Stimulated activated naive B cell treated with anti-CD40 and anti-IgM and Interleukin-4, amounts not matched to agents 10 μg/mL and 1 μg/mL and 100 μg/mL, for 72 hours (primary cell): ENCODE results near the gene FRMD4A.

Source experiments
- ATAC-seq, 2 donors: fragments of 150-1000 bp; cut with Tn5 transposase; replicated peaks; 2 replicates each; pipeline ENCODE4 v1.10.0; 2021; ENCODE audit warnings: moderate library complexity in 1 of 2
- DNase-seq: peaks from one replicate; pipeline ENCODE4 v3.0.0; 2021
- H3K27ac Mint-ChIP-seq: one replicate; pipeline ENCODE4 v1.8.0; 2022; ENCODE audit warnings: mild to moderate bottlenecking, mixed read lengths
- H3K27me3 Mint-ChIP-seq, 2 donors: one replicate each; pipeline ENCODE4 v1.8.0; 2022; ENCODE audit warnings: mixed read lengths in 2 of 2
- H3K36me3 Mint-ChIP-seq, 2 donors: one replicate each; pipeline ENCODE4 v1.8.0; 2022; ENCODE audit warnings: mixed read lengths in 2 of 2, mild to moderate bottlenecking in 1 of 2
- H3K4me1 Mint-ChIP-seq, 2 donors: one replicate each; pipeline ENCODE4 v1.8.0; 2022; ENCODE audit warnings: mixed read lengths in 2 of 2, mild to moderate bottlenecking in 1 of 2
- H3K4me3 Mint-ChIP-seq, 2 donors: one replicate each; pipeline ENCODE4 v1.8.0; 2022; ENCODE audit warnings: mild to moderate bottlenecking in 2 of 2, mixed read lengths in 2 of 2, moderate library complexity in 1 of 2
- H3K9me3 Mint-ChIP-seq, 2 donors: one replicate each; pipeline ENCODE4 v1.8.0; 2022; ENCODE audit warnings: mixed read lengths in 2 of 2, mild to moderate bottlenecking in 1 of 2

Gene FRMD4A

GRCh38 chr10:13998163-13998835, 332.4 kb downstream of the FRMD4A start:
- peaks cover 0 to 6% of the 10 kb centered on the region in 2 donors for H3K9me3 Mint-ChIP-seq
- no peak overlapping the region for H3K27ac Mint-ChIP-seq
- H3K36me3 Mint-ChIP-seq, result no peaks in the 10 kb centered on the region
- peaks cover 4 to 8% of the 10 kb centered on the region in 2 donors for H3K4me1 Mint-ChIP-seq
- H3K4me3 Mint-ChIP-seq, result no peak overlapping the region
- peaks cover 18 to 25% of the 10 kb centered on the region in 2 donors for H3K27me3 Mint-ChIP-seq
- DNase-seq (no peak), ATAC-seq (no peak)

GRCh38 chr10:13997650-13998049, 333.1 kb downstream of the FRMD4A start:
- Mint-ChIP-seq H3K27me3 (peaks cover 12 to 18% of the 10 kb centered on the region in 2 donors), H3K9me3 (peaks cover 0 to 6% of the 10 kb centered on the region in 2 donors), H3K36me3 (no peaks in the 10 kb centered on the region), H3K4me3 (no peak overlapping the region), H3K27ac (no peak overlapping the region), H3K4me1 (peaks cover 6 to 8% of the 10 kb centered on the region in 2 donors)
- DNase-seq (no peak), ATAC-seq (no peak)

- Mint-ChIP-seq H3K36me3 (no peaks in the 10 kb centered on the region), H3K27ac (no peak overlapping the region), H3K4me3 (no peak overlapping the region), H3K4me1 (peaks cover 6 to 12% of the 10 kb centered on the region in 2 donors), H3K27me3 (peaks cover 8 to 13% of the 10 kb centered on the region in 2 donors), H3K9me3 (peaks cover 0 to 6% of the 10 kb centered on the region in 2 donors)
- DNase-seq, result no peak
- peak; percentile 38 to 48 for ATAC-seq
Measured at GRCh38 chr10:13994932-13995331, 335.8 kb downstream of the FRMD4A start.

- H3K36me3 Mint-ChIP-seq, result no peaks in the 10 kb centered on the region
- ATAC-seq (peak; percentile 48 to 57), DNase-seq (no peak)
- H3K4me1 Mint-ChIP-seq, result peaks cover 6 to 12% of the 10 kb centered on the region in 2 donors
- H3K9me3 Mint-ChIP-seq, result peaks cover 0 to 4% of the 10 kb centered on the region in 2 donors
- H3K4me3 Mint-ChIP-seq, result no peak overlapping the region
- H3K27me3 Mint-ChIP-seq, result peaks cover 4 to 8% of the 10 kb centered on the region in 2 donors
- no peak overlapping the region for H3K27ac Mint-ChIP-seq
Measured at GRCh38 chr10:13993673-13994089, 337.0 kb downstream of the FRMD4A start.

- no peaks in the 10 kb centered on the region for H3K36me3 Mint-ChIP-seq
- H3K4me3 Mint-ChIP-seq, result no peak overlapping the region
- DNase-seq, result no peak
- peaks cover 0 to 3% of the 10 kb centered on the region in 2 donors for H3K27me3 Mint-ChIP-seq
- ATAC-seq, result no peak
- H3K9me3 Mint-ChIP-seq, result peaks cover 0 to under 1% of the 10 kb centered on the region in 2 donors
- no peak overlapping the region for H3K27ac Mint-ChIP-seq
- H3K4me1 Mint-ChIP-seq, result peaks cover 6 to 12% of the 10 kb centered on the region in 2 donors
Measured at GRCh38 chr10:13993169-13993568, 337.6 kb downstream of the FRMD4A start.

GRCh38 chr10:13991353-13991752, 339.4 kb downstream of the FRMD4A start:
- Mint-ChIP-seq H3K4me3 (no peak overlapping the region), H3K36me3 (no peaks in the 10 kb centered on the region), H3K4me1 (peaks cover 6 to 12% of the 10 kb centered on the region in 2 donors), H3K9me3 (no peaks in the 10 kb centered on the region), H3K27ac (no peak overlapping the region), H3K27me3 (no peaks in the 10 kb centered on the region)
- DNase-seq, result no peak
- no peak for ATAC-seq

GRCh38 chr10:13990946-13991345, 339.8 kb downstream of the FRMD4A start:
- no peak overlapping the region for H3K27ac Mint-ChIP-seq
- H3K9me3 Mint-ChIP-seq, result no peaks in the 10 kb centered on the region
- H3K4me1 Mint-ChIP-seq, result peaks cover 6 to 12% of the 10 kb centered on the region in 2 donors
- no peak overlapping the region for H3K4me3 Mint-ChIP-seq
- H3K36me3 Mint-ChIP-seq, result no peaks in the 10 kb centered on the region
- ATAC-seq (no peak), DNase-seq (no peak)
- no peaks in the 10 kb centered on the region for H3K27me3 Mint-ChIP-seq

- H3K27ac Mint-ChIP-seq, result no peak overlapping the region
- H3K9me3 Mint-ChIP-seq, result no peaks in the 10 kb centered on the region
- peaks cover 6 to 12% of the 10 kb centered on the region in 2 donors for H3K4me1 Mint-ChIP-seq
- no peaks in the 10 kb centered on the region for H3K27me3 Mint-ChIP-seq
- H3K36me3 Mint-ChIP-seq, result no peaks in the 10 kb centered on the region
- DNase-seq (no peak), ATAC-seq (no peak)
- H3K4me3 Mint-ChIP-seq, result no peak overlapping the region
Measured at GRCh38 chr10:13990392-13990805, 340.3 kb downstream of the FRMD4A start.

GRCh38 chr10:13989616-13990015, 341.1 kb downstream of the FRMD4A start:
- Mint-ChIP-seq H3K4me1 (peaks cover 2 to 5% of the 10 kb centered on the region in 2 donors), H3K36me3 (no peaks in the 10 kb centered on the region), H3K4me3 (no peak overlapping the region), H3K27me3 (no peaks in the 10 kb centered on the region), H3K9me3 (no peaks in the 10 kb centered on the region), H3K27ac (no peak overlapping the region)
- ATAC-seq, result no peak
- DNase-seq, result no peak

GRCh38 chr10:13987446-13987845, 343.3 kb downstream of the FRMD4A start:
- no peaks in the 10 kb centered on the region for H3K9me3 Mint-ChIP-seq
- no peaks in the 10 kb centered on the region for H3K27me3 Mint-ChIP-seq
- H3K4me3 Mint-ChIP-seq, result no peak overlapping the region
- H3K4me1 Mint-ChIP-seq, result peaks cover 0 to 4% of the 10 kb centered on the region in 2 donors
- DNase-seq, result no peak
- ATAC-seq, result no peak
- H3K27ac Mint-ChIP-seq, result no peak overlapping the region
- no peaks in the 10 kb centered on the region for H3K36me3 Mint-ChIP-seq

- H3K27me3 Mint-ChIP-seq, result no peaks in the 10 kb centered on the region
- H3K4me1 Mint-ChIP-seq, result no peaks in the 10 kb centered on the region
- DNase-seq (no peak), ATAC-seq (peak in 1 of 2 donors; percentile 33)
- no peaks in the 10 kb centered on the region for H3K9me3 Mint-ChIP-seq
- H3K36me3 Mint-ChIP-seq, result no peaks in the 10 kb centered on the region
- H3K27ac Mint-ChIP-seq, result no peak overlapping the region
- no peak overlapping the region for H3K4me3 Mint-ChIP-seq
Measured at GRCh38 chr10:13984647-13985155, 346.0 kb downstream of the FRMD4A start.

GRCh38 chr10:13983035-13983434, 347.7 kb downstream of the FRMD4A start:
- H3K36me3 Mint-ChIP-seq, result no peaks in the 10 kb centered on the region
- no peaks in the 10 kb centered on the region for H3K4me1 Mint-ChIP-seq
- DNase-seq (no peak), ATAC-seq (no peak)
- H3K9me3 Mint-ChIP-seq, result no peaks in the 10 kb centered on the region
- H3K27ac Mint-ChIP-seq, result no peak overlapping the region
- H3K27me3 Mint-ChIP-seq, result no peaks in the 10 kb centered on the region
- no peak overlapping the region for H3K4me3 Mint-ChIP-seq

GRCh38 chr10:13978533-13979115, 352.1 kb downstream of the FRMD4A start:
- Mint-ChIP-seq H3K4me3 (no peak overlapping the region), H3K4me1 (no peaks in the 10 kb centered on the region), H3K27me3 (peaks cover 4% of the 10 kb centered on the region in 2 donors), H3K9me3 (no peaks in the 10 kb centered on the region), H3K27ac (no peak overlapping the region), H3K36me3 (no peaks in the 10 kb centered on the region)
- DNase-seq (no peak), ATAC-seq (no peak)

- ATAC-seq, result no peak
- no peak overlapping the region for H3K27ac Mint-ChIP-seq
- H3K4me3 Mint-ChIP-seq, result no peak overlapping the region
- H3K9me3 Mint-ChIP-seq, result no peaks in the 10 kb centered on the region
- DNase-seq, result no peak
- no peaks in the 10 kb centered on the region for H3K36me3 Mint-ChIP-seq
- no peaks in the 10 kb centered on the region for H3K4me1 Mint-ChIP-seq
- peaks cover 4% of the 10 kb centered on the region in 2 donors for H3K27me3 Mint-ChIP-seq
Measured at GRCh38 chr10:13977861-13978532, 352.7 kb downstream of the FRMD4A start.
